A549 (cell line): ENCODE measurements around the gene DOCK10. TPM values are rescaled to one million over a fixed set of nuclear protein-coding genes. Genes with fewer than 3 reads are reported as not detected.
A peak's percentile ranks its signal among the peaks of the same experiment; 100 is the strongest.

Experiments used
- ATAC-seq, 2 experiments: fragments of 200-7000 bp in 1 of 2; fragments of >200 bp in 1 of 2; cut with Nextera tagmentation in 1 of 2; cut with Tn5 transposase in 1 of 2; 3 replicates each; pipeline versions ENCODE4 v1.8.0 to v1.9.1; 2018 to 2020; ENCODE audit warnings: mild to moderate bottlenecking in 1 of 2, moderate library complexity in 1 of 2
- CTCF ChIA-PET: fragments of 300-600 bp; sonication (Branson Sonifier 250); formaldehyde crosslinking; extraction: SDS; loops from one replicate; lab custom pipeline; 2021; ENCODE audit warnings: antibody characterized with exemption, inconsistent platforms; lab: Yijun Ruan, JAX
- POLR2A ChIA-PET: fragments of 350-600 bp; formaldehyde crosslinking; extraction: SDS; loops from one replicate; lab custom pipeline; 2021; ENCODE audit warnings: antibody characterized with exemption, inconsistent platforms; lab: Yijun Ruan, JAX
- DNase-seq, 2 experiments: peaks; one replicate each; pipeline versions ENCODE4 v3.0.0 to v3.0.0-alpha.2; 2011 to 2016; ENCODE audit warnings: low read depth in 1 of 2, low spot score in 1 of 2
- FAIRE-seq: peaks from 2 replicates; lab custom pipeline; 2011; peaks lifted over from hg19 to GRCh38; lab: Jason Lieb, UNC
- H3K27ac ChIP-seq, 2 experiments: fragments of >200 bp; sonication (Bioruptor Twin); formaldehyde crosslinking; 3 replicates each; pipeline ENCODE4 v1.5.1; 2016 to 2017
- H3K4me1 ChIP-seq: fragments of >200 bp; sonication (Bioruptor Twin); formaldehyde crosslinking; 3 replicates; pipeline ENCODE4 v1.6.1; 2016
- H3K4me2 ChIP-seq: fragments of >200 bp; sonication (Bioruptor Twin); formaldehyde crosslinking; 3 replicates; pipeline ENCODE4 v1.6.1; 2016
- H3K4me3 ChIP-seq: fragments of >200 bp; sonication (Bioruptor Twin); formaldehyde crosslinking; 3 replicates; pipeline ENCODE4 v1.5.1; 2016
- H3K9me3 ChIP-seq: fragments of >200 bp; sonication (Bioruptor Twin); formaldehyde crosslinking; 3 replicates; pipeline ENCODE4 v1.6.1; 2016
- BHLHE40 ChIP-seq: IDR thresholded peaks from 2 replicates; pipeline ENCODE4 v1.6.1; 2012; ENCODE audit warnings: low read depth, low read length, inconsistent platforms
- CEBPB ChIP-seq, 2 experiments: fragments of >200 bp in 1 of 2; sonication (Bioruptor Twin) in 1 of 2; formaldehyde crosslinking in 1 of 2; IDR thresholded peaks; 2 replicates each; pipeline ENCODE4 v1.6.1; 2012 to 2016
- EHMT2 ChIP-seq: fragments of 200-600 bp; sonication (generic); IDR thresholded peaks from 2 replicates; pipeline ENCODE4 v1.6.1; 2016; ENCODE audit warnings: antibody characterized with exemption, low read depth, mild to moderate bottlenecking, moderate library complexity
- ESRRA ChIP-seq: fragments of 150-350 bp; IDR thresholded peaks from 2 replicates; pipeline ENCODE4 v1.6.1; 2014; ENCODE audit warnings: mild to moderate bottlenecking, low read length, borderline replicate concordance
- GATA3 ChIP-seq: IDR thresholded peaks from 2 replicates; pipeline ENCODE4 v1.6.1; 2012; ENCODE audit warnings: borderline replicate concordance
- HOXA7 ChIP-seq: fragments of 250-450 bp; sonication (Bioruptor Pico); IDR thresholded peaks from 2 replicates; pipeline ENCODE4 v1.5.0; 2020; ENCODE audit warnings: mild to moderate bottlenecking, moderate library complexity
- HOXB5 ChIP-seq: fragments of 250-450 bp; sonication (Bioruptor Pico); IDR thresholded peaks from 2 replicates; pipeline ENCODE4 v1.5.0; 2020; ENCODE audit warnings: mild to moderate bottlenecking, moderate library complexity
- KDM1A ChIP-seq: fragments of 200-600 bp; sonication (generic); IDR thresholded peaks from 2 replicates; pipeline ENCODE4 v1.6.1; 2016; ENCODE audit warnings: low read depth, mild to moderate bottlenecking
- MAFK ChIP-seq: fragments of 450-650 bp; IDR thresholded peaks from 2 replicates; pipeline ENCODE4 v1.6.1; 2014; ENCODE audit not compliant: partially characterized antibody
- MYC ChIP-seq: IDR thresholded peaks from 2 replicates; pipeline ENCODE4 v1.6.1; 2012; ENCODE audit warnings: mild to moderate bottlenecking, inconsistent platforms, low read length, improper control_type of control experiment, borderline replicate concordance
- NPAS2 ChIP-seq: fragments of 250-450 bp; sonication (Bioruptor Pico); IDR thresholded peaks from 2 replicates; pipeline ENCODE4 v1.8.0; 2022; ENCODE audit warnings: mild to moderate bottlenecking, moderate library complexity, borderline replicate concordance
- POLR2A ChIP-seq: IDR thresholded peaks from 2 replicates; pipeline ENCODE4 v1.6.1; 2012; ENCODE audit warnings: mild to moderate bottlenecking, low read length
- SMC3 ChIP-seq: fragments of >200 bp; sonication (Bioruptor Twin); formaldehyde crosslinking; IDR thresholded peaks from 3 replicates; pipeline ENCODE4 v1.6.1; 2018; ENCODE audit warnings: inconsistent platforms
- SREBF2 ChIP-seq: fragments of 450-650 bp; IDR thresholded peaks from 2 replicates; pipeline ENCODE4 v1.6.1; 2014; ENCODE audit warnings: mild to moderate bottlenecking, moderate library complexity
- ZC3H11A ChIP-seq: fragments of 450-650 bp; IDR thresholded peaks from 2 replicates; pipeline ENCODE4 v1.6.1; 2014; ENCODE audit warnings: antibody characterized with exemption, mild to moderate bottlenecking
- WGBS: methylation state at CpG from one replicate; pipeline ENCODE4 v1.1.6; 2017; ENCODE audit errors: missing lambda C conversion rate; 5-methylcytosine and 5-hydroxymethylcytosine counted together
- polyA plus RNA-seq, 4 experiments: library from polyadenylated mRNA; depleted of rRNA in 3 of 4; stranded (reverse); fragments of >200 nt; fragmentation: RNase III in 1 of 4; extraction: RNeasy Plus Mini Kit Qiagen cat#74134 plus additional on column Dnase treatment in 1 of 4; gene quantifications; 2 replicates in 3 of 4; 3 replicates in 1 of 4; pipeline ENCODE4 v1.2.3, GENCODE V29; 2011 to 2017
- TF ChIP-seq, protein P1 (sequence below): fragments of 250-450 bp; sonication (Bioruptor Pico); IDR thresholded peaks from 2 replicates; pipeline ENCODE4 v1.5.0; 2021; ENCODE audit warnings: mild to moderate bottlenecking, moderate library complexity, borderline replicate concordance
- TF ChIP-seq, protein P2 (sequence below): fragments of >200 bp; sonication (Bioruptor Twin); formaldehyde crosslinking; IDR thresholded peaks from 2 replicates; pipeline ENCODE4 v1.6.1; 2016
- TF ChIP-seq, protein P3 (sequence below): fragments of >200 bp; sonication (Bioruptor Twin); formaldehyde crosslinking; IDR thresholded peaks from 3 replicates; pipeline ENCODE4 v1.6.1; 2016
- TF ChIP-seq, protein P4 (sequence below): IDR thresholded peaks from 2 replicates; pipeline ENCODE4 v1.6.1; 2012
- TF ChIP-seq, protein P5 (sequence below): IDR thresholded peaks from 2 replicates; pipeline ENCODE4 v1.6.1; 2012

The DOCK10 gene
- polyA plus RNA-seq, 2 of the 4 experiments (the other 2 are of a cell fraction): 43.0 to 45.3 TPM

DNA sequence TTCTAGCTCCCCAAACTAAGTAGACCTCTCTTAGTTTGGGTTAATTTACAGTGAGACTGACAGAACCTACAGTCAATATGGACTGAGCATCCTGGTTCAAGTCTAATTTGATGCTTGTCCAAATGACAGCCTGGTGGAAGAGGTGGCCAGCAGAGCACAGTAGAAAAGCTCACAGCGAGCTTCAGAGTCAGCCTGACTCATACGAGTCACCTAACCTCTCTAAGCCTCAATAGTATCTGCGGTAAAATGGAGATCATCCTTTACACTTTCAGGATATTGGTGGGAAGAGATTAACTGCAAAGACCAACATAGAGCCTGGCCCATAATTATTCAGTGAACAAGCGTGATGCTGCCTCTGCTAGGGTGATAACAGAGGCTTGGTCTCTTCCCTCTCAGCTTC lies 54.5 kb downstream of the DOCK10 start:
- DNase-seq: no peak
- TF ChIP-seq ESRRA (no peak), EHMT2 (no peak), GATA3 (no peak), CEBPB (IDR thresholded peaks at IDR 0.05) (no peak)
- TF ChIP-seq, protein P1, sequence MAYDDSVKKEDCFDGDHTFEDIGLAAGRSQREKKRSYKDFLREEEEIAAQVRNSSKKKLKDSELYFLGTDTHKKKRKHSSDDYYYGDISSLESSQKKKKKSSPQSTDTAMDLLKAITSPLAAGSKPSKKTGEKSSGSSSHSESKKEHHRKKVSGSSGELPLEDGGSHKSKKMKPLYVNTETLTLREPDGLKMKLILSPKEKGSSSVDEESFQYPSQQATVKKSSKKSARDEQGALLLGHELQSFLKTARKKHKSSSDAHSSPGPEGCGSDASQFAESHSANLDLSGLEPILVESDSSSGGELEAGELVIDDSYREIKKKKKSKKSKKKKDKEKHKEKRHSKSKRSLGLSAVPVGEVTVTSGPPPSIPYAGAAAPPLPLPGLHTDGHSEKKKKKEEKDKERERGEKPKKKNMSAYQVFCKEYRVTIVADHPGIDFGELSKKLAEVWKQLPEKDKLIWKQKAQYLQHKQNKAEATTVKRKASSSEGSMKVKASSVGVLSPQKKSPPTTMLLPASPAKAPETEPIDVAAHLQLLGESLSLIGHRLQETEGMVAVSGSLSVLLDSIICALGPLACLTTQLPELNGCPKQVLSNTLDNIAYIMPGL (CRISPR knock-in tag): no peak
- peak in 1 of 2 experiments; percentile 33; a peak in 1 of 6 replicates for ATAC-seq
- no peaks in the 10 kb centered on the region for H3K9me3 ChIP-seq
- ChIA-PET POLR2A (no interaction called here), CTCF (interaction anchor here (1.1 to 1.5 kb wide), 2 partner anchors 14 to 20 kb away, joined by 3 to 5 read pairs; no protein-coding TSS in a partner anchor)
- WGBS: 83% methylated on average over 4 of the region's 4 CpGs
- no peak overlapping the region for H3K4me2 ChIP-seq
- H3K4me1 ChIP-seq: no peaks in the 10 kb centered on the region
- no peak overlapping the region for H3K27ac ChIP-seq
- FAIRE-seq: no peak
- H3K4me3 ChIP-seq: no peak overlapping the region

DNA sequence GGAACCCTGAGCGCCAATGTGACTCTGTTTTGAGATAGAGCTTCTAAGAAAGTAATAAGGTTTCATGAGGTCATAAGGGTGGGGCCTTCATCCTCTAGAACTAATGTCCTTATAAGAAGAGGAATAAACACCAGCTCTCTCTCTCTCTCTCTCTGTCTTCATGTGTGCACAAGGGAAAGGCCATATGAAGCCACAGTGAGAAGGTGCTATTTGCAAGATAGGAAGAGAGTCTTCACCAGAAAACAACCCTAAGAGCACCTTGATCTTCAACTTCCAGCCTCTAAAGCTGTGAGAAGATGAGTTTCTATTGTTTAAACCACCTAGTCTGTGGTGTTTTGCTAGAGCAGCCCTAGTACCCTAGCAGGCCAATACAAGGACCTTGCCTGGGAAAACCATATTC lies 55.8 kb downstream of the DOCK10 start:
- H3K9me3 ChIP-seq: no peaks in the 10 kb centered on the region
- no peak overlapping the region for H3K4me2 ChIP-seq
- CTCF ChIA-PET: interaction anchor here (1.6 kb wide), 1 partner anchor 15 kb away, joined by 6 read pairs; no protein-coding TSS in a partner anchor
- TF ChIP-seq POLR2A (no peak), NPAS2 (CRISPR knock-in tag) (no peak), SREBF2 (no peak), MAFK (no peak)
- TF ChIP-seq, protein P2, sequence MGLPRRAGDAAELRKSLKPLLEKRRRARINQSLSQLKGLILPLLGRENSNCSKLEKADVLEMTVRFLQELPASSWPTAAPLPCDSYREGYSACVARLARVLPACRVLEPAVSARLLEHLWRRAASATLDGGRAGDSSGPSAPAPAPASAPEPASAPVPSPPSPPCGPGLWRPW: no peak
- TF ChIP-seq, protein P3, sequence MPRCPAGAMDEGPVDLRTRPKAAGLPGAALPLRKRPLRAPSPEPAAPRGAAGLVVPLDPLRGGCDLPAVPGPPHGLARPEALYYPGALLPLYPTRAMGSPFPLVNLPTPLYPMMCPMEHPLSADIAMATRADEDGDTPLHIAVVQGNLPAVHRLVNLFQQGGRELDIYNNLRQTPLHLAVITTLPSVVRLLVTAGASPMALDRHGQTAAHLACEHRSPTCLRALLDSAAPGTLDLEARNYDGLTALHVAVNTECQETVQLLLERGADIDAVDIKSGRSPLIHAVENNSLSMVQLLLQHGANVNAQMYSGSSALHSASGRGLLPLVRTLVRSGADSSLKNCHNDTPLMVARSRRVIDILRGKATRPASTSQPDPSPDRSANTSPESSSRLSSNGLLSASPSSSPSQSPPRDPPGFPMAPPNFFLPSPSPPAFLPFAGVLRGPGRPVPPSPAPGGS: no peak
- TF ChIP-seq, all 56 proteins: peak for 0
- Histone ChIP-seq H3K4me1 (no peaks in the 10 kb centered on the region), H3K4me3 (no peak overlapping the region), H3K27ac (no peak overlapping the region)
- 100% methylated on average over 1 of the region's 1 CpG for WGBS
- POLR2A ChIA-PET: no interaction called here
- FAIRE-seq: no peak
- no peak for ATAC-seq
- DNase-seq: no peak

DNA sequence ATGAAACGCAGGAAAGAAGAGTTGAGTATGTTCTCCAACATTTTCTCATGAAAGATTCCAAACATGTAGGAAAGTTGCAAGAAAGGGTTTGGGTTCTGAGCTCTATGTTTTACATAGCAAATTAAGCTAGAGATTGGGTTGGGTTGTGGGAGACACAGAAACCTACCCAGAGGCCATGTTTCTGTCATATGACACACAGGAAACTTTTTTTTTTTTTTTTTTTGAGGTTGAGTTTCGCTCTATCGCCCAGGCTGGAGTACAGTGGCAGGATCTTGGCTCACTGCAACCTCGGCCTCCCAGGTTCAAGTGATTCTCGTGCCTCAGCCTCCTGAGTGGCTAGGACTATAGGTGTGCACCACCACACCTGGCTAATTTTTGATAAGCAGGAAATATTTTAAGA lies 57.6 kb downstream of the DOCK10 start:
- no peak for DNase-seq
- no peak for ATAC-seq
- WGBS: 95% methylated on average over 5 of the region's 5 CpGs
- no peak for FAIRE-seq
- Histone ChIP-seq H3K4me2 (no peak overlapping the region), H3K4me1 (no peaks in the 10 kb centered on the region), H3K27ac (no peak overlapping the region), H3K9me3 (no peaks in the 10 kb centered on the region), H3K4me3 (no peak overlapping the region)
- POLR2A ChIA-PET: no interaction called here
- TF ChIP-seq, protein P4, sequence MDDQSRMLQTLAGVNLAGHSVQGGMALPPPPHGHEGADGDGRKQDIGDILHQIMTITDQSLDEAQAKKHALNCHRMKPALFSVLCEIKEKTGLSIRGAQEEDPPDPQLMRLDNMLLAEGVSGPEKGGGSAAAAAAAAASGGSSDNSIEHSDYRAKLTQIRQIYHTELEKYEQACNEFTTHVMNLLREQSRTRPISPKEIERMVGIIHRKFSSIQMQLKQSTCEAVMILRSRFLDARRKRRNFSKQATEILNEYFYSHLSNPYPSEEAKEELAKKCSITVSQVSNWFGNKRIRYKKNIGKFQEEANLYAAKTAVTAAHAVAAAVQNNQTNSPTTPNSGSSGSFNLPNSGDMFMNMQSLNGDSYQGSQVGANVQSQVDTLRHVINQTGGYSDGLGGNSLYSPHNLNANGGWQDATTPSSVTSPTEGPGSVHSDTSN: no peak
- TF ChIP-seq ZC3H11A: no peak
- TF ChIP-seq BHLHE40: no peak
- no peak for TF ChIP-seq CEBPB (IDR thresholded peaks at IDR 0.05)
- no peak for TF ChIP-seq MYC
- TF ChIP-seq HOXA7 (CRISPR knock-in tag): no peak
- no peak for TF ChIP-seq HOXB5 (CRISPR knock-in tag)
- TF ChIP-seq, protein P1 (CRISPR knock-in tag): no peak
- no peak for TF ChIP-seq SMC3
- TF ChIP-seq, protein P5, sequence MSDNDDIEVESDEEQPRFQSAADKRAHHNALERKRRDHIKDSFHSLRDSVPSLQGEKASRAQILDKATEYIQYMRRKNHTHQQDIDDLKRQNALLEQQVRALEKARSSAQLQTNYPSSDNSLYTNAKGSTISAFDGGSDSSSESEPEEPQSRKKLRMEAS: no peak
- no peak for TF ChIP-seq KDM1A
- CTCF ChIA-PET: interaction anchor here (0.7 kb wide), 1 partner anchor 177 kb away, joined by 4 read pairs; no protein-coding TSS in a partner anchor
